UCSD-AML1 (cell line): Measurements from ENCODE around the gene MLF2.

ENCODE experiments used
- DNase-seq: peaks from one replicate; lab custom pipeline; 2025; ENCODE audit not compliant: unreplicated experiment; lab: John Stamatoyannopoulos, UW

MLF2 gene, protein sequence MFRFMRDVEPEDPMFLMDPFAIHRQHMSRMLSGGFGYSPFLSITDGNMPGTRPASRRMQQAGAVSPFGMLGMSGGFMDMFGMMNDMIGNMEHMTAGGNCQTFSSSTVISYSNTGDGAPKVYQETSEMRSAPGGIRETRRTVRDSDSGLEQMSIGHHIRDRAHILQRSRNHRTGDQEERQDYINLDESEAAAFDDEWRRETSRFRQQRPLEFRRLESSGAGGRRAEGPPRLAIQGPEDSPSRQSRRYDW

DNA sequence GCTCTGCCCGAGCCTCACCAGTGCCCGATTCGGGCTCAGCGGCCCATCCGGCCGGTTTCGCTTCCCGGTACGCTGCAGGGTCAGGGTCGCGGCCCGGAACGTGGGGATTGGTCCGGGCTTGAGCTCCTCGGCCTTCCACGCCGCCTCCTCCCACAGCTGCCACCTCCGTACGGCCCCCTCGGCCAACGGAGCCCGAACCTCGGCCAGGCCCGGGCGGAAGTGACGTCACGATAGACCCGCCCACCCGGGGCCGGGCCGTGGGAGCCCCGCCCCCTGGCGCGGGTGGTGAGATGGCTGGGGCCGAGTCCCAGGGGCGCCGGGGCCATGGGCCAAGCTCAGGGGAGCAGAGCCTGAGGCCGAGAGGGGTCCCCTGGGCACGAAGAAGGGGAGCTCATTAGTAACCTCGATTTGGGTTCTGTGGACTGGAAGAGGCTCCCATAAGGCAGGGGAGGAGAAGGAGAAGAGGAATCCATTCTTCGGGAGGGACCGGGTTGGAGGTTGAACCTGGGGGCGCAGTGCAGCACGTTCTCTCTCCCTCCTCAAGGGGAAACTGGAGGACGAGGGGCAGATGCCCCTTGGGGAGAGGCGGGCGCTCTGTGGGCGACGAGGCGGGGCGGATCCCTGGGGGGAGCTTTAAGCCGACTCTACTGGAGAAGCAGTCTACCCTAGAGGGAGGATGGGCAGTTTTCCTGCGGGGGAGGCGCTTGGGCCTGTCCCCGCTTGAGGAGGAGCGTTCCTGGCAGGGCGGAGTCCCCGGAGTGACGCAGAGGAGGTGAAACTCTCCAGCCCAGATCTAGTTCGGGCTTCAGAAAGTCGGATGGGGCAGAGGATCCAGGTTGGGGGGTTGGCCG, at the start of gene MLF2:
TSS of gene MLF2 (minus strand) at position 221 of the 851 bp plus-strand sequence. CDS start 807 bp downstream, outside the sequence.
- DNase-seq, result peak; percentile 98

DNA sequence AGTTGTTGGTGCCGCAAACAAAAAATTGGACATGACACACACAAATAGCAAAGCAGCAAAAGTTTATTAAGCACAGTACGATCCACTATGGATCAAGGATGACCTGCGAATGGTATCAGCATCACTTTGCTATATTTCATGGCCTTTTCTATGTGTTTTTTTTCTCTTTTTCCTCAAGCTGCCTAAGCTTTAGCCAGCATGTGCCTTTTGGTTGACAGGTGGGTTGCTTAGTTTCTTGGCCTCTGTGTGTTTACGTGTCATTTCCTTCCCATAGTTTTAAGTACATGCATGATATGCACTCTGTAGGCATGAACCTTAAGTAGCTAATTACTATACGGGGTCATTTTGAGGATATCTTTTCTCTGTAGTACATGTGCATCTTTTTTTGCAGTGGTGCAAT, 46.2 kb upstream of the MLF2 start:
- no peak for DNase-seq

DNA sequence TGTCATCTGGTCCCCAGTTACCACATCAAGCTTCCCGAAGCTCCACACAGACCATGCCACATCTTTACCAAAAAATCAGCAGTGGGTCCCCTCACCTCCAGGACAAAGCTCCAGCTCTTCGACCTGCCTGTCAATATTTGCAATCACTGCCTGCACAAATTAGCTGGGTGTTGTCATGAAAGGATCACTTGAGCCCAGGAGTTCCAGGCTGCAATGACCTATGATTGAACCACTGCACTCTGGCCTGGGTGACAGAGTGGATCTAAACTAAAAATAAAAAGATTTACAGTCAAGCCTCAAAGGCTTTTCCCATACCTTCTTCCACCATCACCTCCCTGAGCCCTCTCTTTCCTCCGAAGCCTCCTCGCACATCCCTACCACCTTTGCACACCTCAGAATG, 43.6 kb upstream of the MLF2 start:
- DNase-seq, result no peak

DNA sequence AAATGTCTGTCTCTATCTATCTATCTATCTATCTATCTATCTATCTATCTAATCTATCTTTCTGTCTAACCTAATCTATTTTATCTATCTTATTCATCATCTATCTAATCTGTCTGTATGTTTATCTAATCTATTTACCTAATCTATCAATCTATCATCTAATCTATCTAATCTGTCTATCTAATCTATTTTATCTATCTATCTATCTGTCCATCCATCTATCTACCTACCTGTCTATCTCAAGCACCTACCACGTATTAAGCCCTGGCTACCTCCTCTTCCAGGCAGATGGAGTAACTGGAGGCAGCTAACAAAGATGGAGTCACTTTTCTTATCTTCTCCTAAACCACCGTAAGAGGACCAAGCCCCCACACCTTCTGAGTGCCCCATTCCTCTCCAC, 42.1 kb upstream of the MLF2 start:
- DNase-seq, result no peak

DNA sequence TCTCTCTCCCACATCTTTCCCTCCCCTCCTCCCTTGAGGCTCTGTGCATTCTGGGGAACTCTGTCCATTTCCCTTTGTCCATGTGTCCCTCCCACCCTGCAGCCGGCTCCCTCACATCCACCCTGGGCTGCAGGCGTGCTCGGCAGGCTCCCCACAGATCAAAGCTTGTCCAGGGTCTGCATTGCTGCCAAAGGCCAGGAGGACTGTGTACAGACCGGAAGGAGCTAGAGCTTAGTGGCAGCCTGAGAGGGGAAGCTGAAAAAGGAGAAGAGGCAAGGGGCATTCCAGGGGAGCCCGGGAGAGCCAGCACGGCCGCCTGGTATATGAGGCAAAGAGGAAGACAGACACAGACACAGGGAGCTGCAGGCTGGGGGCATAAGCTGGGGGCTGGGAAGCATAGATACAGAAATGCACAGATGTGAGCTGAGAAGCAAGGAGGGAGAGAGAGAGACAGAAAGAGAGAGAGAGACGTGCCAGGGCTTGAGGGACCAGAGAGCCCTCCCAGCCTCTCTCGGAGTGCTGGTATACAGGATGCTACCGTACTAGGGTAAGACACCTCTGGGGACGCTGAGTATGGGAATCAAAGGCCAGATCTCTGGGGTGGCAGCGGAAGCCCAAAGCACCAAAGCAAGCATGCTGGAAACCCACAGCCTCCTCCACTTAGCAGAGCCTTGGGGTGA, 39.7 kb upstream of the MLF2 start:
- DNase-seq, result peak; percentile 69

DNA sequence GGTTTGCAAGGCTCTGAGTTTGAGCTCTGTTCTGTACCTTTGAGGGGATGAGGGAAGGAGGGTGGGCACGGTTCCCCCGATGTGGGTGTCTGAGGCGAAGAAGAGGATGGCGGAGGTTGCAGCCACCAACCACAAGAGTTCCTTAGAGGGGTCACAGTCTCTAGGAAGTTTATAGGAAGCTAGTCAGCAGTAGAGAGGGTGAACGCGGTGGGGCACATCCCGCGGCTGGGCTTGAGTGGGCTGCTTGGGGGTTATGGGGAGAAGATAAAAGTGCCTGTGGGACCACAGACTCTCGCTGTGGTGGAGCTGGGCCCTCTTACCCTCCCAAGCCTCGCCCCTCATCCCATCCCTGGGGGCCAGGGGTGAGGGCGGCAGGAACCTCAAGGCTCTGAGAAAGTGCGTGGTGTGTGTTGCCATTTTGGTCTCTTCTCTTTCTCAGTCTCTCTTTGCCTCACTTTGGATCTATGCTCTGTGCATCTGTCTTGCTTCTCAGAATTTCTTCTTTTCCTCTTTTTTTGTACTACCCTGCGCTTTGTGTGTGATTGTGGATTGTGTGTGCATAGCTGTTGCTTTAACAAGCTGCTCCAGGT, 39.1 kb upstream of the MLF2 start:
- DNase-seq, result peak; percentile 37

DNA sequence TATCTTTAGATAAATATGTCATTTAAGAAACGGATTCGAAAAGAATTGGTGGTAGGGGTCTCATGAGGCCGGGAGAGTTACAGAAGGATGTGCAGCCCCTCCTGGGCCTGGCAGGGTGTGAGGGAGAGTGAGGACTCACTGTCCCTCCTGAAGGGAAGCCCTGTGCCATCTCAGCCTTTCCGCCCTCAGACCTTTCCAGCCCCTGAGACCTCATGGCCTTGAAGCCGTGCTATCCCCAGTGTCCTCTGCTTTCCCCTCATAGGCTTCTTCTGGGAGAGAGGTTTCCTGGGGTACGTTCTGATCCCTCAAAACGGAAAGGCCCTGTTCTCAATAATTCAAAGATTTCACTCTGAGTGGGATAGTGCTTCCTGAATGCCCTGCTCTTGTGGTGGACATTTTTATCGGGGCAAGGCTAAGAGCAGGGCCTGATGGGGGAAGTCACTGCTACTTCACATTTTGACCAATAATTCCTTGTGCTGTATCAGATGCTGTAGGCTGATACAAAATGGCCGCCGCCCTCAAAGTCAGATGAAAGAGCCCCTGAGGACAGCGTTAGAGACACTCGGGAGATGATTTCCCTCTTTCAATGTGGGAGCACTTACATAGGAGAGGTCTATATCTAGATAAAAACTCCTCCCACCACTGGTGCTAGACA, 37.7 kb upstream of the MLF2 start:
- peak; percentile 56 for DNase-seq

DNA sequence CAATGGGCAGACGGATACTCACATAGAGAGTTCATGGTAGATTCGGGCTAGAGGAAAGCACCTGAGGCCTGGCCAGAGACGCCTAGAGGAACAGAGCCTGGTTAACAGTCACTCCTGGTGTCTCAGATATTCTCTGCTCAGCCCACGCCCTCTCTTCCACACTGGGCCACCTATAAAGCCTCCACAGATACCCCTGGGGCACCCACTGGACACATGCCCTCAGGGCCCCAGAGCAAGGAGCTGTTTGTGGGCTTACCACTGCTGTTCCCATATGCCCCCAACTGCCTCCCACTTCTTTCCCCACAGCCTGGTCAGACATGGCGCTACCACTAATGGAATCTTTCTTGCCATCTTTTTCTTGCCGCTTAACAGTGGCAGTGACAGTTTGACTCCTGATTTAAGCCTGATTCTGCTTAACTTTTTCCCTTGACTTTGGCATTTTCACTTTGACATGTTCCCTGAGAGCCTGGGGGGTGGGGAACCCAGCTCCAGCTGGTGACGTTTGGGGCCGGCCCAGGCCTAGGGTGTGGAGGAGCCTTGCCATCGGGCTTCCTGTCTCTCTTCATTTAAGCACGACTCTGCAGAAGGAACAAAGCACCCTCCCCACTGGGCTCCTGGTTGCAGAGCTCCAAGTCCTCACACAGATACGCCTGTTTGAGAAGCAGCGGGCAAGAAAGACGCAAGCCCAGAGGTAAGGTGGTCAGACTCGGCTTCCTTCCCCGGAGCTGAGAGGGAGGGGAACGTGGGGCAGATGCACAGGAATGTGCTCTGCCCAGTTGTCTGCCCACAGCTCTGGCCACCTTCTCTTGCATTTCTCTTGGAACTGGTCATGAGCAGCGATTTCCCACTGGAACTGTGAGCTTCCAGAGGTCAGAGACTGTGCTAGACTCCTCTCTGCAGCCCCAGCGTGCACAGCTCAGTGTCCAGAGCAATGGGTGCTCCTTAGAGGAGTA, 36.3 kb upstream of the MLF2 start, which contains the start of gene CD4:
TSS of gene CD4 (plus strand) at position 557 of the 953 bp plus-strand sequence. CDS start 10,611 bp downstream, outside the sequence.
- DNase-seq, result peak; percentile 83

DNA sequence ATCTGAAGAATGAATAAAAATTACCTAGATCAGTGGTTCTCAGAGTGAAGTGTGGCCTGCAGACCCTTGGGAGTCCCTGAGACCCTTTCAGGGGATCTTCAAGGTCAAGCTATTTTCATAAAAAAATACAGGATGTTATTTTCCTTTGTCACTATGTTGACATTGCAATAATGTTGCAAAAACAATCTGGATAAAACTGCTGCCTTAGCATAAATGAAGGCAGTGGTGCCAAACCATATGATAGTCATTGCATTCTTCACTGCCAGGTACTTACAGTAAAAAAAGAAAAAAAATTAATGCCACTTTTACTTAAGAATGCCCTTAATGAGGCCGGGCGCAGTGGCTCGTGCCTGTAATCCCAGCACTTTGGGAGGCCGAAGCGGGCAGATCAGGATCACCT, 34.4 kb upstream of the MLF2 start:
- DNase-seq, result no peak

DNA sequence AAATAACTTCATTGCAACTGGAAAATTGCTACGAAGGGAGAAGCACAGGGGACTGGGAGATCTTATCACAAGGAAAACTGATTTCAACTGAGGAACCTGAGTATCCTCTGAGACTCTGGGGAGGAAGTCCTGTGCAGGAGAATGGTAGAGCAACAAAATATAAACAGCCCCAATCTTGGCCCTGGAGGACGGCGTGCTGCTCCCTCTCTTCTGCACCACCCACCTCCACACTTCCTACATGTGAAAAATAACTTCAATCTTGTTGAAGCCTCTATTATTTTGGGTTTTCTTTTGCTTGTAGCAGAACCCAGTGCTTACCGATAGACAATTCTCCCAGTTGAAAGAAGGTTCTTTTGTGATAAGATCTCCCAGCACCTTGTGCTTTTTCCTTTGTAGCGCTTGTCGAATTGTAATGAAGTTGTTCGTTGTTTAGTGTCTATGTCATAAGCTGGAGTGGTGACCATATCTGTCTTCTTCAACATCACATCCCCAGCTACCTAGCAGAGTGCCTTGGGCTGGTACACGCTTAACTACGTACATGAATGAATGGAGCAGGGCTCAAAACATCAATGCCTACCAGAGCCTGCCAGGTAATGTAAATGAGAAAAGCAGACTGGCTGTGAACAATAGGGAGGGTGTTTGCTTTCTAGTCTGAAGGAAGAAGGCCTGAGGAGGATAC, 33.6 kb upstream of the MLF2 start:
- no peak for DNase-seq

DNA sequence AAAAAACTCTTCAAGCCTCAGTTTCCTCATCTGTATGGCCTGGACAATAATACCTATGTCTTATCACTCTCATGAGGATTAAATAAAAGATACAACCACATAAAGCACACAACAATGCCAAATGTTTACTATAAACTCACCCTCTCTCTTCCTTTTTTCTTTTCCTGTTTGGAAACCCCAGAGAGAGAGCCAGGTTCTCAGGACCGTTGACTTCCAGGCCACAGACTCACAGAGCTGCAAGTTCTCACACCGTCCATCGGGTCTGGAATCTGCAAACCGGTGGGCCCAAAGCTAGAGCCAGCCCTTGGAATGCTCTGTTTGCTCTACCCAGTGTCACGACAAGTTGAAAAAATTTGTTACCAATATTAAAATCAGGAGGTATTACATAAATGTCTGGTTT, 31.8 kb upstream of the MLF2 start:
- DNase-seq, result no peak

DNA sequence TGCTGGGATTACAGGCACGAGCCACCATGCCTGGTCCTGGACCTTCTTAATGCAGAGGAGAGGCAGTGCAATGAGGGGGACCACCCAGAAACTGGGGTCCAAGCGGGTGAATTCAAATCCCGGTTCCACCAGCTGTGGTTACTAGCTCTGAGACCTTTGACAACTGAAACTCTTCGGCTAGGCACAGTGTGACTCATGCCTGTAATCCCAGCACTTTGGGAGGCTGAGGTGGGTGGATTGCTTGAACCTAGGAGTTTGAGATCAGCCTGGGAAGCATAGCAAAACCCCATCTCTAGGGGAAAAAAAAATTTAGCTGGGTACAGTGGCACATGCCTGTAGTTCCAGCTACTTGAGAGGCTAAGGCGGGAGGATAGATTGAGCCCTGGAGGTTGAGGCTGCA, 31.4 kb upstream of the MLF2 start:
- no peak for DNase-seq

DNA sequence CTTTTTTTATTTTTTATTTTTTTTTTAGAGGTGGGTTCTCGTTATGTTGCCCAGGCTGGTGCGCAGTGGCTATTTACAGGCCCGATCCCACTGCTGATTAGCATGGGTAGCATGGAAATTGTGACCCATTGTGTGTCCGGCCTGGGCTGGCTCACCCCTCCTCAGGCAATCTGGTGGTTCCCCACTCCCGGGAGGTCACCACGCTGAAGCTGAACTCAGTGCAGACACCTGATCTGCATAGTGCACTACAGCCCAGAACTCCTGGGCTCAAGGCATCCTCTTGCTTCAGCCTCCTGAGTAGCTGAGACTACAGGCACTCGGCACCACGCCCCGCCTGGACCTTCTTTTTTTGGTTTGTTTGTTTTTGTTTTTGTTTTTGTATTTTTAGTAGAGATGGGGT, 30.9 kb upstream of the MLF2 start:
- no peak for DNase-seq

DNA sequence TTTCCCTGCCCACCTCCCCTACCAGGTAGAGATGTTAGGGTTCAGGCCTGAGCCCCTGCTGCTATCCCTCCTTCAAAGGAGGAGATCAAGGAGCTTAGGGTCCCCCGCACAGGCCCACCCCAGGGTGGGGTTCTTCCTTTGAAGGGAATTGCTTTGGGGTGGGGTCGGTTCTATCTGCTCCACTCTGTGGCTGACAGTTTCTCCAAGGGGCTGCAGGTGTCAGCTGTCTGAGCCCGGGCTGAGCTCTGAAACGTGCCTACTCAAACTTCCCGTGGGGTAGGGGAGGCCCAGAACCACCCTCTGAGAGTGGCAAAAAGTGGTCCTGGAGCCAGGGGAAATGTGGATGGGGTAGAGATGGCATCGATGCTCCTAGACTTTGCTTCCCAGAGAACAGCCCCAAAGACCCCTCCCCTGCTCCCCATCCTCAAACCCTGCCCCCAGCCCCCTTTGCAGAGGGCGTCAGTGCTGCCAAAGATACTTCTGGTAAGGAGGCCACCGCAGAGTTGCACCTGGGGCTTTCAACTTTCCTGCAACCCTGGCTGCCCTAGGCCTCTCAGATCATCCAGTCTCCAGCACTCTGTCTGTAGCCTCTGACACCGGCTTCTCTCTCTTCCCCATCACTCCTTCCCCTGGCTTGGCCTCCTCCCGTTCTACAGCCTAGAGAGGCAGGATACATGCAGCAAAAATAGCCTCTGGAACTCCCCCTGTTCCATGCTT, 30.1 kb upstream of the MLF2 start:
- DNase-seq, result no peak

DNA sequence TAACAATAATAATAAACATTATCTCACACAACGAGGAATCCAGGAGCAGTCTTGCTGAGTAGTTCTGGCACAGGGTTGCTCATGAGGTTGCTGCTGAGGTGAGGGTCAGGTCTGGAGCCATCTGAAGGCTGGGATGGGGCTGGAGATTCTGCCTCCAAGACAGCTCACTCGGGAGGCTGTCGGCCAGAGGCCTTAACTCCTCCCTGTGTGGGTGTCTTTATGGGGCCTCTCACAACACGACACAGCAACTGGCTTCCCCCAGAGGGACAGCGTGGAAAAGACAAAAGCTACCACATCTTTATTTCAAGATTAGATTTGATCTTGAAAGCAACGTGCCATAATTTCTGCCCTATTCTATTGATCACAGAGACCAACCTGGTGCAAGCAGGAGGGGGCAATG, 29.2 kb upstream of the MLF2 start:
- DNase-seq, result no peak

DNA sequence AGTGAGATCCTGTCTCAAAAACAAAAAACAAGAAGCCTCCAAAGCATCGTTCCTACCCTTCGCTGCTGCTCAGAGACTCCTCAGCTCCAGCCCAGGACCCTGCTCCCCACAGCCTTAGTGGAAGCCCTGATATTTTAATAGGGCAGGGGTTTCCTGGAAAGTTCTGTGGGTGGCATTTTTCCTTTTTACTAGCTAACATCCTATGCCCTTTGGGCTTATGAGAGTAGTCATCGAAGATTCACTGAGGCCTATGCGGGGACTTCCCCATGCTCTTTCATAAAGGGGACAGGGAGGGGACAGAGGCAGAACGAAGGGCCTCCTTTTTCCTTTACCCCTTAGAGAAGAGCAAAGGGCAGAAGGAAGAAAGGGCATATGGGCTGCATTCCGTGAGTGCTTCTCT, 27.6 kb upstream of the MLF2 start:
- no peak for DNase-seq

DNA sequence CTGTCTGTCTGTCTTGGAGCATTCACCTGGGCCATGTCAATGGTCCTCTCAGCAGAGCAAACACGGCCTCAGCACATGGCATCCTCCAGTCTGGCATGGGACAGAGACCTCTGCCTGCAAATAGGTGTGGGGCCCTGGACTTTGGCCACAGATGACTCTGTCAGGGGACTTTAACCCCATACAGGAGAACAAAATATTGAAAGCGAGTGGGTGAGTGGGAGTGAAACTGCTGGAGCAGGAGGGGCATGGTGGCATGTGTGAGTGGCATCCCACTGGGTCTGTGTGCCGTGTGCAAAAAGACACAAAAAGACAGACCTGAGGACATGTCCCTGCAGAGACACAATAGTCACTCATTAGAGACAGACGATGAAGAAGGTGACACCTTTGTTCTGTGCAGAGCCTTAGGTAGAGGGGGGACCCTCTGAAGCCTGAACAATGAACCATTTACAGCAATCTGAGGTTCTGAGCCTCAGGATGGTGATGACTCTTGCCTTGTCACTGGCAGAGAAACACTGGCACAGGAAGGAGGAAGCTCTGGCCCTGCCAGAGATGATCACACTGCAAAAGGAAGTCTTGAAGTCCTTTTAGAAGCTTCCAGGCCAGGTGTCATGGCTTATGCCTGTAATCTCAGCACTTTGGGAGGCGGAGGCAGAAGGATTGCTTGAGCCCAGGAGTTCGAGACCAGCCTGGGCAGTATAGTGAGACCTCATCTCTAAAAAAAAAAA, 26.9 kb upstream of the MLF2 start:
- DNase-seq, result no peak
